ENCODE data around the gene KRT20.
A peak's percentile ranks its signal among the peaks of the same experiment; 100 is the strongest.
"Not testable (repeated sequence)": the region's sequence is repeated elsewhere in the genome, so short reads cannot be mapped to it uniquely, and the experiment has no call there.

The KRT20 gene, protein sequence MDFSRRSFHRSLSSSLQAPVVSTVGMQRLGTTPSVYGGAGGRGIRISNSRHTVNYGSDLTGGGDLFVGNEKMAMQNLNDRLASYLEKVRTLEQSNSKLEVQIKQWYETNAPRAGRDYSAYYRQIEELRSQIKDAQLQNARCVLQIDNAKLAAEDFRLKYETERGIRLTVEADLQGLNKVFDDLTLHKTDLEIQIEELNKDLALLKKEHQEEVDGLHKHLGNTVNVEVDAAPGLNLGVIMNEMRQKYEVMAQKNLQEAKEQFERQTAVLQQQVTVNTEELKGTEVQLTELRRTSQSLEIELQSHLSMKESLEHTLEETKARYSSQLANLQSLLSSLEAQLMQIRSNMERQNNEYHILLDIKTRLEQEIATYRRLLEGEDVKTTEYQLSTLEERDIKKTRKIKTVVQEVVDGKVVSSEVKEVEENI

DNA sequence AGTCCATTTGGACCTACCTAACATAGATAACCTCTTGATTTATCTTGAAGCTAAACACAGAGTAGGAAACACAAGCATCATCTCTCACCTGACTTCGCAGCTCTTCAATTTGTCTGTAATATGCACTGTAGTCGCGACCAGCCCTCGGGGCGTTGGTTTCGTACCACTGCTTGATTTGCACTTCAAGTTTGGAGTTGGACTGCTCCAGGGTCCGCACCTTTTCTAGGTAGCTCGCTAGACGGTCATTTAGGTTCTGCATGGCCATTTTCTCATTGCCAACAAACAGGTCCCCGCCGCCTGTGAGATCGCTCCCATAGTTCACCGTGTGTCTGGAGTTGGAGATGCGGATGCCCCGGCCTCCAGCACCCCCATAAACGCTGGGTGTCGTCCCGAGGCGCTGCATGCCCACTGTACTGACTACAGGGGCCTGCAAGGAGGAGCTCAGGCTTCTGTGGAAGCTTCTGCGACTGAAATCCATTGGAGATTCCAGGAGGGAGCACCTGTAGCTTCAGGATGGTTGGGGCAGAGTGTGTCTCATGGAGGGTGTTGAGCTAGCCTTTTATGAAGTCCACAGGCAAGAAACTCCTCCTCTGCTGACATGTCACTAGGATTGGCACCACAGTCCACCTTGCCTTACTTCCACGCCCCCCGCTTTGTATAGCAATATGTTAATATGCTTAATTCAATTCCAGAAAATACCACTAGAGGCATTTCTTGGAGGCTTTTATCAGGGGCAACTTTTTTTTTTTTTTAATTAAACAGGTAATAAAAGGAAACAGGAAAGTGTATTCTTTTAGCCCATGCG is at the start of gene KRT20:
KRT20 (minus strand) TSS at position 535 of the 805 bp plus-strand sequence; CDS start at position 478, 57 bp downstream.
- peak; percentile 30 for DNase-seq (ENCODE audit: low spot score)

DNA sequence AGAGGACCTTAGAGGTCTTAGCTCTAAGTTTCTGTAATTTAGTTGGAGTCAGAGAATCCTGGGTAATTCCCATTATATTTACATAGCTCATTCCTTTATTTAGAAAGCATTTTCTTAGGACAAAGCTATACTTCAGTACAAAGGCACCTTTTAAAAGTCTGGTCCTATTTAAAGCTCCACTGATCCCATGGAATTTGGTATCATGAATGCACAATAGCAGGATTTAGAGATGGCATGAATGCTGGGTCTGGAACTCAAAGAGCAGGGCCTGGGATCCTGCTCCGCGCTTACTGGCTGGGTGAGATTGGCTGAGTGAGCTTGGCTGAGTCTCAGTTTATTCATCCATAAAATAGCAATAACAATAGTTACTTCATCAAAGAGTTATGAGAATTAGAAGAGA is 47.6 kb upstream of the KRT20 start:
- no peak for DNase-seq (ENCODE audit: low spot score)

DNA sequence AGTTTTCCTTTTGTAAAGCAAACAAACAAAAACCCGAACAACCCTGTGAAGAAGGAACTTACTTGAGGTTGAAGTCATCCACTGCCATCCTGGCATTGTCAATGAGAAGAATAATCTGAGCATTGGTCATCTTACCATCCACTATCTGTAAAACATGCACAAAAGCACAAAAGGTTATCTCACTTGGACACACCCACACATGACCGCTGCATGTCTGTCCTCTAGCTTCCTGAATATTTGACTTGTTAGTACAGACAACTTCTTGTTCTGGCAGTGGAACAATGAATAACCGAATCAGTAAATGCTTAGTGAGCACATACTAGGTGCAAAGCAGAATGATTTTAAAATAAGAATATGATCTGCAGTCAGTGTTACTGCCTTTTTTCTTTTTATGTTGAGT is 46.3 kb upstream of the KRT20 start:
- DNase-seq (ENCODE audit: low spot score) = no peak

DNA sequence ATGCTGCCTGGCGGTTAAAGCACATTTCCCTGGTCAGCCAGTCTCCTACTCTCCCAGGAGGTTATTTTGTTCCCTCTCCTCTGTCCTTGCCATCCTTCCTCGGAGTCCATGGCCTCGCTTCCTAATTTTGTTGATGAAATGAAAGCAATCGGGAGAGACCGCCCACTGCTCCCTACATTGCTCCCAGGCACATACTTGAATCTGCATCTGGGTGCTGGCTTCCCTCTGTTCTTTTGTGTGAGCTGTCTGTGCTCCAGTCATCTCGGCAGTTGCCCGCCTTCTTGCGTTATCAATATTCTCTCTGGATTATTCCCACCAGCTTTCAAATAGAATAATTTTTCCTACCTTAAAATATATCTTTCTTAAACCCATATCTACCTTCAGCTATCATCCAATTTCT is 41.3 kb upstream of the KRT20 start:
- DNase-seq (ENCODE audit: low spot score) = no peak

DNA sequence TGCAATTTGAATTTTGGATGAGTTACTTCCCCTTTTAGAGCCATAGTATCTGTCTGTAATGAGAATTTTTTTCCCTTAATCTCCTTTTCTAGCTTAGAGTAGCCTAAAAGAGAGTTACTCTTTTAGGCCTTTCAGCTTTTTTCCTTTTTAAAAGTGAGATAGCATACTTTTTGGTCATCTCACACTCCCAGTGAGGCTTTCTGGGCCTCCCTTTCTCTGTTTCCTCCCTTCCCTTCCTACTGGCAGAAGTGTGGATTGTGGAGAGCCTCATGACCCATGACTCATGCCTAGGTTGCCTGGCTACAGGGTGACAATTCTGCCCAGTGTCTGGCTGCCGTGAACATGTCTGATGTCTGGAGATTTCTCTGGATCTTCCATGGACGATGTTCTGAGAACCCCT is 37.2 kb upstream of the KRT20 start:
- DNase-seq (ENCODE audit: low spot score) = peak; percentile 79

DNA sequence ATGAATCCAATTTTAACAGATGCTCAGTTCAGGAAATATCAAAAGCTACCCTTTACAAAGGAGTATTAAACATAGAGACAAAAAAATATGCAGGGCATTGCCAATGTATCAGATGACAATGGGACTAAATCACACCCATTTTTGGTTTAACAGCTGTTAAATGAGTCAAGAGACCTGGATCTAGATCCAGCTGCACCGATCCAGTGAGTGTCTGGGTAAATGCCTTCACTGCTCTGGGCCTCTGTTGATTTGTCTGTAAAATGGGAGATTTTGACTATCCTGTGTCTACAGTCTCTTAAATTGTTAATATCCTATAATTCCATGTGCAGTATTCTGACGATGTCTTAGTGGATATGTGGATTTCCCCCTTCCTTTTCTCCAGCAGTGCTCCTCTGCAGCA is 36.0 kb upstream of the KRT20 start:
- DNase-seq (ENCODE audit: low spot score) = no peak

DNA sequence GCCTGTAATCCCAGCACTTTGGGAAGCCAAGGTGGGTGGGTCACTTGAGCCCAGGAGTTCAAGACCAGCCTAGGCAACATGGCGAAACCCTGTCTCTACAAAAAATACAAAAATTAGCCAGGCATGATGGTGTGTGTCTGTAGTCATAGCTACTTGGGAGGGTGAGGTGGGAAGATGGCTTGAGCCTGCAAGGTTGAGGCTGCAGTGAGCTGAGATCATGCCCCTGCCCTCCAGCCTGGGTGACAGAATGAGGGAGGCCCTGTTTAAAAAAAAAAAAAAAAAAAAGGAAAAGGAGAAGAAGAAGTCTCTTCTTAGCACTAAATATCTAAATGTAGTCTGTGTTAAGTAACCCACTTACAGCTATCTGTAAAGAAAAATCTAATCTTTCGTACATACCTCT is 32.1 kb upstream of the KRT20 start:
- DNase-seq (ENCODE audit: low spot score) = not testable (repeated sequence)

DNA sequence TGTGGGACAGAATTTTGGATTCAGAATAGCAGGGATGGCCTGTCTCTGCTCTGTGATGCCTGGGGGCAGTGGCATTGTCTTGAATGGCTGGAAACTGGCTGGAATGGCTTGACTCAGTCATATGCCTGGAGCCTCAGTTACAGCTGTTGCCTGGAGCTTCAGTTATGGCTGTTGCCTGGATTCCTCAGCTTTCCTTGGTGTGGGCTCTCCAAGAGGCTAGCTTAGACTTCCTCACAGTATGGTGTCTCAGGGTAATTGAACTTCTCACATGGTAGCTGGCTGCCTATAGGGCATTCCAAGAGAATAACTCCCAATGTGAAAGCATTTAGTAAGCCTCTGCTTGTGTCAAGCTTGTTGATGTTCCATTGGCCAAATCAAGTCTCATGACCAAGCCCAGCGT is 31.3 kb upstream of the KRT20 start:
- no peak for DNase-seq (ENCODE audit: low spot score)

DNA sequence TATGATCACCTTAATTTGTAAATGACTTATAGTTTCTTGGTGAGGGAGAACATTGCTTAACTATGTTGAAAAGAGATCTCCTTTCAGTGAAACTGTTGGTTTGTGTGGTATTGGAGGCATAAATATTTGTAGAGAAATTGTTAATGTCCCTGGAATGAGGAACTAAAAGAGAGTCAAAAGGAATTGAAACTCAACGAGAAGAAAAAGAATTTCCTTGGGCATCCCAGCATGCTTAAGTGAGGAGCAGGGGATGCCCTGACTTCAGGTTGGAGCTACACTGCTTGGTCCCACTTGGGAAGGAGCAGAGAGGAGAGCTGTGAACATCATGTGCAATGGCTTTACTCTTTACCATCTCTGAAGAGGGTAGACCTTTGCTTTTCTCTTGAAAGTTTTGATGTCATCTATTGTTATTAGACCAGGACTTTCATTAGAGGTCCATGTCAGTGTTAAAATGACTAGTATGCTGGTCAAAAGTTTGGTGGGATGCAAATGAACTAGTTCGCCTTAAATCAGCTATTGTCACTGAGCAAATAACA is 30.7 kb upstream of the KRT20 start:
- DNase-seq (ENCODE audit: low spot score) = peak; percentile 42

DNA sequence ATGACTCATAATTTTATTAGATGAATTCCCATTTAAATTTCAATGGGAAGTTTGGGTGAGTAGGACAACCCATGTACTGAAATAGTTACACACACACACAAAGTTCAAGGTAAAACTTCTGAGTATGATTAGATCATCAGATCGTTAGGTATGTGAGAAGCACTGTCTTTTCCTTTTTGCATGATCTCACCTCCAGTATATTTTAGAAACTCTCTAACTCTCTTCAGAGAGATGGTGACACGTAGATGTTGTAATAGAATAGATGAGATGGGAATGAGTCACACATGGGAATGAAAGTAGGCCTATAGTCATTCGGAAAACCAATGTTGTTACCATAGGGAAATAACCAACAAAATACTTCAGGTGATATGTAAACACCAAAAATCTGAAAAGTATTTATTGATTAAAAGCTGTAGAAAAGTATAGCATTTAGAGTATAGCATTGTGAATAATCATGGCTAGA is 30.2 kb upstream of the KRT20 start:
- DNase-seq (ENCODE audit: low spot score) = peak; percentile 96

DNA sequence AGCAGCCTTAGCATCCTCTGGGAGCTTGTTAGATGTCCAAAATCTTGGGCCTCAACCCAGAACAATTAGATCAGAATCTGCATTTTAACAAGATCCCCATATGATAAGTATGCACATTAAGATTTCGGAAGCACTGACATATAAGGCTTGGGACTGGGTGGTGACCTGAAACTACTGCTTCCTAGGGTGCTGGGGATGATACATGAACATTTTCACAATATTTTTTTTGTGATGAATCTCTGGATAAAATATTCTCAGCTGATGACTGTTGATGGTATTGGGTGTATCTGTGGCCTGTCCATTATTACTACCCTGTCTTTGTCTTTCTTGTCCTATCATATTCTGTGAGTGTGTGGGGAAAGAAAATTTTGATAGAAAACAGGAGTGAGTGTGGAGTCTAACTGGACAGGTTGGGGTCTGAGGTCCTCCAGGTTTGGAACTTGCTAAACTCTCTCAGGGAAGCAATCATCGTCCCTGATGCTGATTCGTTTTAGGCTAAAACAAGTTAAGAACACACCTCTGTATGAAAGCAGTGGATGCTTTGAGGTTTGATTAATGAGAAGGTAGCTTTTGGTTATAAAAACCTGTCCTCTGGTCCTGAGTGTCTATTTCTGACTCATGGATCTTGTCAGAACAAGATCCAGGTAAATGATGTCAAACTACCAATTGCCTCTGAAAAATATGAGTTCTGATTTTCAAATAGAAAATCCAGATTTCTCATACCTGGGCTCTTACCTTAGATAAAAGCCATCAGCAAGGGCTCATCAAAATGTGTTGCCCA is 29.2 kb upstream of the KRT20 start:
- no peak for DNase-seq (ENCODE audit: low spot score)

DNA sequence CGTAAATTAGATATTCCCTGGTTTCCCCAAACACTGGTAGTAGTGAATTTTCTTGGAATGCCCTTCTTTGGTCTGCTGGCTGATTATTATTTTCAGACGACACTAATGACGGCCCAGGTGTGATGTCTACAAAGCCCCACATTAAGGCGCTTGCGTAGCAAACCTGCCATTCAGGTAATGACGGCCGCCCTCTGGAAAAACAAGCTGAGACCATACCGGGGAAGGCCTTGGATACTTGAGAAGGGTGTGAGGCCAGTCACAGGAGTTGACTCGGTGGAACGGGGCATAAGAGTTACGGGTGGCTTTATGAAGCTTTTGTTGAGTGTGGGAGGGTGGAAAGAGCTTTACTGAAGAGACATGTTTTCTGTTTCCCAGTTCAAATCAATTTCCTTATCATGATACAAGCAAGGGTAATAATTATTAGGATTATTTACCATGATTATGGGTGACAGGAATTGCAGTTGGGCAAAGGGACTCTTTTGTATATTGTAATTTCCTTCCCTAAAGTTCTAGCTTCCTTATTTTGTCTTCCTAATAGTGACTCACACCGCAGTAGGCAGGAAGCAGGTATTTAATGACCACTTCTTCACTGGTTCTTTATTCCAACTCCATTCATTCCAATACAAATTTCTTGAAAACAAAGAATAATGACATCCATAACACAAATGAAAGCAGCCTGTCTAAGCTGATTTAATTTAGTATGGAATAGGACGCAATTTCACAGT is 27.6 kb upstream of the KRT20 start:
- no peak for DNase-seq (ENCODE audit: low spot score)

DNA sequence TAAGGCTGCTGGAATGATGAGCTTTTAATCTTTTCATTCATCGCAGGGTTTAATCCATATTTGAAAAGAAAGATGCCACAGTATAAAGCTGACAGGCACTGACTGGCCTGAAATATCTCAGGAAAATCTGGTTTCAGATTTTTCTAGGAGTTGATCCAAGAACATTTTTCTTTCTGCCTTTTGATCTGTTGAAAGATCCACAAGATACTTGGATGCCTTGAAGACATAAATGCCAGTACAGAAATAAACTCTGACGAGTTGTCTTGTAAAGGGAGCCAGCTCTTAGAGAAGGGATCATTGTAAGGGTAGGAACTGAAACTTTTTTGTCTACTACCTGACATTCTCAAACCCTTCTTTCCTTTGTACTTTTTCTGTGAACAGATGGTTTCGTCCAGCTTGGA is 25.4 kb upstream of the KRT20 start:
- DNase-seq (ENCODE audit: low spot score) = no peak

DNA sequence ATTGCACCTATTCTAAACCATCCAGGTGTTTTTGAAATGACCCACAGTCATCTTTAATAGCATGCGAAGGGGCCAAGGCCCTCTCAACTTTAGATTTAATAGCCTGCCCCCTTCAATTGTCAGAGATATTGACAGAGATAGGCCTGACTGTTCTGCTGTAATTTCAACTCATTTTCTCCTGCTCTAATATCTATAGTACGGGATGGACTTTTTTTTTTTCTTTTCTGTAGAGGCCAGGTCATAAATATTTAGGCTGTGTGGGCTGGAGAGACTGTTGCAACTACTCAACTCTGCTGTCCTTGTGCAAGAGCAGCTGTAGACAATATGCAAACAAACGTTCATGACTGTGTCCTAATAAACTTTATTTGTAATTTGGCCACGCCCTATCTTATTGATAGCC is 24.7 kb upstream of the KRT20 start:
- DNase-seq (ENCODE audit: low spot score) = peak; percentile 63

DNA sequence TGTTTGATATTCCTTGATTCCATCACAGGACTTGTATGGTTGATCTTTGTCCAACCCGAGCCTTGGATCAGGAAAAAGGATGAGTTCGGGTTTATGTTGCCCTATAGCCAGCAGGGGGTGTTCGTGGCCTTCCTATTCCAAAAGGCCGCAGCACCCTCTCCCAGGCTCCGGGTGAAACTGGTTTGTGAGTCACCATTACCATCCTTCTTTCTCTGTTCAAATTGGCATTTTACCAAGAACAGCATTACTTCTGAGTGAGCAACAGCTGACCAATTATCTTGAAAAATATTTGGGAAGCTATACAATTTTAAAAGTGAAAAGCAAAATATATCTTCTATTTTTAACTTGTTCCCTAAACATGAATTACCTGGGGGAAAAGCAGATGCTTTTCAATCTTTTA is 24.3 kb upstream of the KRT20 start:
- peak; percentile 94 for DNase-seq (ENCODE audit: low spot score)

DNA sequence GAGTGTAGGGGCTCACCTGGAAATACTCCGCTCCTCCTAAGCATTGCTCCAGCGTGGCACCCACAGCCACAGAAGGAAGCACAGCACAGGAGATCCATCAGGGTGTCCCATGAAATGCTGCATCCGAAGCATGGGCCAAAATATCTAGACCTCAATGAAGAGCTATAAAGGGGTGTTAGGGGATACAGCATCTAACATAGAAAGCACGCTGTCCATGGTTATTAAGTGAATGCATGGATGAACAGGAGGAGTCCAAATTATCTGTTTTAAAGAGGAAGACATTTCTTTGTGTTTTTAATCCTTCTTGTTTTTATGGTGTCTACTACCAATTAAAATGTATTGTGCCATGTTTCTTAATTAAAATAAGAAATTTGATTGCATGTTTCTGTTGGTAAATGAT is 21.6 kb upstream of the KRT20 start:
- no peak for DNase-seq (ENCODE audit: low spot score)

DNA sequence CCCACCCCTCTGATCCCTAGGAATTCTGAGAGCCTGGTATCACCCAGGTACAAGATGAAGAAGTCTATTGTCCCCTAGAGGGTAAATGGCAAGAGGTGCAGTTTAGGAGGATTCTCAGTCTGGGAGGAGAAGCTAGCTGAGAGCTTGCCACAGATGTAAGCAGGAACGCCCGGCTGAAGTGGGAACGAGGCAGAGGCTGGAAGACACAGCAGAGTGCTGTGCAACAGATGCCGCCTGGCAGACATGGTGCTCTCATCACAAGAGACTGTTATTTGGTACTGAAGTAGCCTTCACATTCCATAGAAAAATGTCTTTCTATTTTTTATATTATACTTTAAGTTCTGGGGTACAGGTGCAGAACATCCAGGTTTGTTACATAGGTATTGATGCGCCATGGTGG is 20.3 kb upstream of the KRT20 start:
- no peak for DNase-seq (ENCODE audit: low spot score)

DNA sequence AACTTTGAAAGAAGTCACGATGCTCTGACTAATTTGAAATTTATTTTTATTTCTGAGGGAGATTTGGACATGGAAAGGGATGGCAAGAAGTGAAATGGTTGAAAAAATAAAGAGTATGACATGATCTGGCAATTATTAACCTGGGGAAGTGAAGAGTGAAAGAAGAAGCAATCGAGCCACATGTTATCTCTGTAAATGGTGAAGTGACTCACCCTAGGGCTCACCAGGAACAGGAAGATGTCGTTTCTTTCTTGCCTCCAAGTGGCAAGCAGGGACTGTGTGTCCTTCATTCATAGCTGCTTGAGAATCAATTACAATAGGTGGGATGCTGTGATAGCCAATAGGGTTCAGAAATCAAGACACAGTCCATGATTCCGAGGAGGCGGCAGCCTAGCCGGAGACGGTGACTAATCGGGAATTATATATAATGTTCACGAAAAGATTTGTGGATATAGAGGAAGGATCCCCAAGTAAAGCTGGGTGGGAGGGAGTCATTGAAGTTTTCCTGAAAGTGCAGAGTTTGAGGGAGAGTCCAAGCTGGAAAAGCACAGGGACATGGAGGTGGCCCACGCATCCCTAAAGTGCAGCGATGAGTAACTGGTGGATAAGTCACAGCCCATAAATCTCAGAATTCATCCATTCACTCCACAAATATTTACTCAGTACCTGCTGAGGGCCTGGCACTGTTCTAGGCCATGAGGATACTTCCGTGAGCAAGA is 18.2 kb upstream of the KRT20 start:
- peak; percentile 74 for DNase-seq (ENCODE audit: low spot score)

DNA sequence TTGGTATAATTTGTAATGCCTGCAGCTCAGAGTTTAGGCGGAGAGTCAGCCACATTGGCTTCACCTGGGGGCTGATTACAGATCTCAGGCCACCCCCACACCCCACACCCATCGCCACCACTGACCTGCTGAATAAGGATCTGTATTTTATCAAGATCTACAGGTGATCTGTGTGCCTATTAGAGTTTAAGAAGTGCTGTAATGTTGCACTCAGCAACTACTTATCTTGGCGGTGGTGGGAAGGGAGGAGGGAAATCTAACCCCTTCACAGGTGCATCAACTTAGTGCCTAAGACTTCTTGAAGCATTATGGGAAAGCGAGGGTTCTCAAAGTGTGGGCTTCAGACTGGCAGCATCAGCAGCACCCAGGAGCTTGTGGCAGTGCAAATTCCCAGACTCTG is 17.5 kb upstream of the KRT20 start:
- no peak for DNase-seq (ENCODE audit: low spot score)

DNA sequence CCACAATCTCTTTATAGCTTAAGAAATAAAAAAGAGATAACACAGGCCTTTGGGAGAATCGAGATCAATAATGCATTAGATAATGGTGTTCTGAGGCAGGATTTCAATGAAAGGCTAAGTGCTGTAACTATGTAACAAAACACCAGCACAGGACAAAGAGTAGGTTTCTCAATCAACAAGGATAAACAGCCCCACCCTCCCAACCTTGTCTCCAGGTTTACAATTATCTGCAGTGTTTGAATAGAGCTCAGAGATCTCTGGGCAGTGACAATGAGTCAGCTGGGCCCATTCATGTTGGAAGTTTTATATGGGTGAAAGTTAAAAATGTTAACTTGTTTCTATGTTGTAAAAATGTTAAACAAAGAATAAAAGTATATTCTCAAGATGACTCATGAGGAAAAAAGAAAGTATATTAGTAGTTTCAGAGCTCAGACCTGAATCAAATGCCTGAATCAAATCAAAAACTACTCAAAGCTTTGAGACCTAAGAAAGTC is 17.0 kb upstream of the KRT20 start:
- DNase-seq (ENCODE audit: low spot score) = peak; percentile 77
